Measurements from ENCODE around the gene TMEM266. TPM values are rescaled to one million over a fixed set of nuclear protein-coding genes. Genes with fewer than 3 reads are reported as not detected.

TMEM266 gene
- total RNA-seq, 1 donor from 2014 or later = not detected

GRCh38 chr15:76118767-76119166 is 59.0 kb downstream of the TMEM266 start:
- Mint-ChIP-seq H3K27me3 (peaks cover 18% of the 10 kb centered on the region), H3K36me3 (ENCODE audit: low read depth) (no peaks in the 10 kb centered on the region), H3K9me3 (no peaks in the 10 kb centered on the region), H3K27ac (no peak overlapping the region), H3K4me1 (no peaks in the 10 kb centered on the region), H3K4me3 (no peak overlapping the region)
- intact Hi-C loops (cut with micrococcal nuclease) = no loop called here
- DNase-seq = no peak

GRCh38 chr15:76123031-76123430 is 63.2 kb downstream of the TMEM266 start:
- no peaks in the 10 kb centered on the region for H3K36me3 Mint-ChIP-seq (ENCODE audit: low read depth)

GRCh38 chr15:76127169-76127568 is 67.4 kb downstream of the TMEM266 start:
- H3K4me1 Mint-ChIP-seq = no peaks in the 10 kb centered on the region
- H3K27me3 Mint-ChIP-seq = peaks cover 21% of the 10 kb centered on the region
- no peak overlapping the region for H3K4me3 Mint-ChIP-seq
- no peaks in the 10 kb centered on the region for H3K9me3 Mint-ChIP-seq
- H3K27ac Mint-ChIP-seq = no peak overlapping the region
- intact Hi-C loops (cut with micrococcal nuclease) = no loop called here
- no peak for DNase-seq
- no peaks in the 10 kb centered on the region for H3K36me3 Mint-ChIP-seq (ENCODE audit: low read depth)

More at GRCh38 chr15:76123031-76123430, 63.2 kb downstream of the TMEM266 start:
- Mint-ChIP-seq H3K4me1 (no peaks in the 10 kb centered on the region), H3K27me3 (peaks cover 14% of the 10 kb centered on the region), H3K4me3 (no peak overlapping the region), H3K9me3 (no peaks in the 10 kb centered on the region), H3K27ac (no peak overlapping the region)
- DNase-seq = no peak
- intact Hi-C loops (cut with micrococcal nuclease) = no loop called here

GRCh38 chr15:76127880-76128279 is 68.1 kb downstream of the TMEM266 start:
- no peaks in the 10 kb centered on the region for H3K4me1 Mint-ChIP-seq
- intact Hi-C loops (cut with micrococcal nuclease) = no loop called here
- no peak for DNase-seq
- no peak overlapping the region for H3K27ac Mint-ChIP-seq
- H3K9me3 Mint-ChIP-seq = no peaks in the 10 kb centered on the region
- H3K36me3 Mint-ChIP-seq (ENCODE audit: low read depth) = no peaks in the 10 kb centered on the region
- H3K27me3 Mint-ChIP-seq = peaks cover 14% of the 10 kb centered on the region
- no peak overlapping the region for H3K4me3 Mint-ChIP-seq

- Mint-ChIP-seq H3K9me3 (no peaks in the 10 kb centered on the region), H3K4me1 (peaks cover 2% of the 10 kb centered on the region), H3K27ac (no peak overlapping the region), H3K4me3 (no peak overlapping the region), H3K27me3 (peaks cover 28% of the 10 kb centered on the region), H3K36me3 (ENCODE audit: low read depth) (no peaks in the 10 kb centered on the region)
- intact Hi-C loops (cut with micrococcal nuclease) = no loop called here
- DNase-seq = no peak
Measured at GRCh38 chr15:76134537-76134936, 74.8 kb downstream of the TMEM266 start.

- H3K4me1 Mint-ChIP-seq = peaks cover 4% of the 10 kb centered on the region
- no peak for DNase-seq
- H3K36me3 Mint-ChIP-seq (ENCODE audit: low read depth) = no peaks in the 10 kb centered on the region
- H3K27me3 Mint-ChIP-seq = peaks cover 26% of the 10 kb centered on the region
- intact Hi-C loops (cut with micrococcal nuclease) = no loop called here
- H3K27ac Mint-ChIP-seq = no peak overlapping the region
- no peak overlapping the region for H3K4me3 Mint-ChIP-seq
- H3K9me3 Mint-ChIP-seq = no peaks in the 10 kb centered on the region
Measured at GRCh38 chr15:76135516-76135915, 75.7 kb downstream of the TMEM266 start.

- Mint-ChIP-seq H3K27ac (no peak overlapping the region), H3K4me1 (peaks cover 4% of the 10 kb centered on the region), H3K27me3 (peaks cover 29% of the 10 kb centered on the region), H3K9me3 (no peaks in the 10 kb centered on the region), H3K4me3 (no peak overlapping the region), H3K36me3 (ENCODE audit: low read depth) (no peaks in the 10 kb centered on the region)
- no peak for DNase-seq
- intact Hi-C loops (cut with micrococcal nuclease) = no loop called here
Measured at GRCh38 chr15:76138436-76138835, 78.7 kb downstream of the TMEM266 start.

- intact Hi-C loops (cut with micrococcal nuclease) = loop anchor here (1.0 to 10.0 kb wide), 2 partner anchors 82 to 325 kb away; no protein-coding TSS in a partner anchor
- H3K27me3 Mint-ChIP-seq = peaks cover 32% of the 10 kb centered on the region
- H3K36me3 Mint-ChIP-seq (ENCODE audit: low read depth) = no peaks in the 10 kb centered on the region
- H3K4me3 Mint-ChIP-seq = no peak overlapping the region
- H3K27ac Mint-ChIP-seq = no peak overlapping the region
- peaks cover 4% of the 10 kb centered on the region for H3K4me1 Mint-ChIP-seq
- DNase-seq = peak; percentile 93
- H3K9me3 Mint-ChIP-seq = no peaks in the 10 kb centered on the region
Measured at GRCh38 chr15:76139368-76140073, 79.7 kb downstream of the TMEM266 start.

- no peak overlapping the region for H3K27ac Mint-ChIP-seq
- no peaks in the 10 kb centered on the region for H3K36me3 Mint-ChIP-seq (ENCODE audit: low read depth)
- H3K4me3 Mint-ChIP-seq = no peak overlapping the region
- no peak for DNase-seq
- H3K27me3 Mint-ChIP-seq = peaks cover 33% of the 10 kb centered on the region
- no peaks in the 10 kb centered on the region for H3K9me3 Mint-ChIP-seq
- intact Hi-C loops (cut with micrococcal nuclease) = loop anchor here (10.0 kb wide), 1 partner anchor 325 kb away; no protein-coding TSS in a partner anchor
- H3K4me1 Mint-ChIP-seq = peaks cover 4% of the 10 kb centered on the region
Measured at GRCh38 chr15:76140074-76140464, 80.3 kb downstream of the TMEM266 start.

GRCh38 chr15:76146812-76147211 is 87.0 kb downstream of the TMEM266 start:
- Mint-ChIP-seq H3K9me3 (no peaks in the 10 kb centered on the region), H3K36me3 (ENCODE audit: low read depth) (no peaks in the 10 kb centered on the region), H3K4me3 (no peak overlapping the region), H3K4me1 (peaks cover 6% of the 10 kb centered on the region), H3K27me3 (peaks cover 36% of the 10 kb centered on the region), H3K27ac (no peak overlapping the region)
- intact Hi-C loops (cut with micrococcal nuclease) = loop anchor here (10.0 kb wide), 1 partner anchor 332 kb away; no protein-coding TSS in a partner anchor
- no peak for DNase-seq

GRCh38 chr15:76147906-76148570 is 88.3 kb downstream of the TMEM266 start:
- intact Hi-C loops (cut with micrococcal nuclease) = loop anchor here (10.0 kb wide), 1 partner anchor 333 kb away; no protein-coding TSS in a partner anchor
- Mint-ChIP-seq H3K4me3 (peak overlapping the region; percentile 38), H3K4me1 (peaks cover 6% of the 10 kb centered on the region), H3K27ac (no peak overlapping the region), H3K27me3 (peaks cover 34% of the 10 kb centered on the region), H3K9me3 (no peaks in the 10 kb centered on the region), H3K36me3 (ENCODE audit: low read depth) (no peaks in the 10 kb centered on the region)
- peak; percentile 91 for DNase-seq

GRCh38 chr15:76149291-76149915 is 89.6 kb downstream of the TMEM266 start:
- Mint-ChIP-seq H3K4me1 (peaks cover 6% of the 10 kb centered on the region), H3K27ac (no peak overlapping the region), H3K4me3 (no peak overlapping the region), H3K36me3 (ENCODE audit: low read depth) (no peaks in the 10 kb centered on the region), H3K27me3 (peaks cover 29% of the 10 kb centered on the region), H3K9me3 (no peaks in the 10 kb centered on the region)
- intact Hi-C loops (cut with micrococcal nuclease) = loop anchor here (10.0 kb wide), 1 partner anchor 335 kb away; no protein-coding TSS in a partner anchor
- DNase-seq = no peak

GRCh38 chr15:76150513-76150912 is 90.7 kb downstream of the TMEM266 start:
- intact Hi-C loops (cut with micrococcal nuclease) = loop anchor here (5.0 kb wide), 1 partner anchor 93 kb away; the partner anchor contains the start of gene TMEM266
- no peaks in the 10 kb centered on the region for H3K9me3 Mint-ChIP-seq
- no peak overlapping the region for H3K4me3 Mint-ChIP-seq
- peaks cover 4% of the 10 kb centered on the region for H3K4me1 Mint-ChIP-seq
- H3K36me3 Mint-ChIP-seq (ENCODE audit: low read depth) = no peaks in the 10 kb centered on the region
- H3K27ac Mint-ChIP-seq = no peak overlapping the region
- no peak for DNase-seq
- peaks cover 23% of the 10 kb centered on the region for H3K27me3 Mint-ChIP-seq
